ES-I3 (cell line): ENCODE data around the gene FAM72D.
"Not testable (repeated sequence)": the region's sequence is repeated elsewhere in the genome, so short reads cannot be mapped to it uniquely, and the experiment has no call there.

Experiments
- H3K36me3 ChIP-seq: 2 replicates; pipeline ENCODE4 v1.6.1; 2013; ENCODE audit warnings: mild to moderate bottlenecking, low read length, control low read depth, moderate library complexity; ENCODE audit not compliant: insufficient read depth
- H3K4me1 ChIP-seq: 2 replicates; pipeline ENCODE4 v1.6.1; 2013; ENCODE audit warnings: mild to moderate bottlenecking, control low read depth, low read length; ENCODE audit not compliant: insufficient read depth
- H3K9ac ChIP-seq: 2 replicates; pipeline ENCODE4 v1.6.1; 2013; ENCODE audit warnings: low read depth, mild to moderate bottlenecking, low read length, moderate library complexity
- H3K9me3 ChIP-seq: 2 replicates; pipeline ENCODE4 v1.6.1; 2013; ENCODE audit warnings: mild to moderate bottlenecking, low read length, moderate library complexity; ENCODE audit not compliant: control insufficient read depth, insufficient read depth

FAM72D gene

GRCh38 chr1:145156891-145157610 is 61.3 kb downstream of the FAM72D start:
- H3K9ac ChIP-seq, result peak overlapping the region; percentile 70
- H3K4me1 ChIP-seq, H3K36me3 ChIP-seq: not testable (repeated sequence)

GRCh38 chr1:145157715-145158114 is 61.9 kb downstream of the FAM72D start:
- H3K9ac ChIP-seq, H3K36me3 ChIP-seq, H3K4me1 ChIP-seq, H3K9me3 ChIP-seq: not testable (repeated sequence)

More at GRCh38 chr1:145156891-145157610, 61.3 kb downstream of the FAM72D start:
- H3K9me3 ChIP-seq, result not testable (repeated sequence)

GRCh38 chr1:145161046-145161752 is 65.4 kb downstream of the FAM72D start:
- H3K36me3 ChIP-seq, H3K9me3 ChIP-seq, H3K9ac ChIP-seq, H3K4me1 ChIP-seq: not testable (repeated sequence)
